HG03432 (cell line): ENCODE measurements around the gene TGFBR3.
"Not testable (repeated sequence)": the region's sequence is repeated elsewhere in the genome, so short reads cannot be mapped to it uniquely, and the experiment has no call there.

Experiments
- ATAC-seq: cut with Tn5 transposase; IDR thresholded peaks from one replicate; pipeline ENCODE4 v1.9.1; 2021; ENCODE audit warnings: mild to moderate bottlenecking, moderate library complexity; ENCODE audit not compliant: unreplicated experiment

The TGFBR3 gene

GRCh38 chr1:91697861-91698260 is 188.1 kb downstream of the TGFBR3 start:
- no peak for ATAC-seq

GRCh38 chr1:91697416-91697815 is 188.5 kb downstream of the TGFBR3 start:
- ATAC-seq, result peak; percentile 94

GRCh38 chr1:91696321-91696720 is 189.6 kb downstream of the TGFBR3 start:
- ATAC-seq, result no peak

- ATAC-seq, result no peak
These were observed 192.4 kb downstream of the TGFBR3 start for GRCh38 chr1:91693557-91693956.

- no peak for ATAC-seq
These were observed 194.4 kb downstream of the TGFBR3 start for GRCh38 chr1:91691525-91691924.

GRCh38 chr1:91689641-91690481 is 196.1 kb downstream of the TGFBR3 start:
- no peak for ATAC-seq

- ATAC-seq, result no peak
These were observed 198.5 kb downstream of the TGFBR3 start for GRCh38 chr1:91687452-91687851.

- no peak for ATAC-seq
These were observed 200.0 kb downstream of the TGFBR3 start for GRCh38 chr1:91685994-91686393.

- ATAC-seq, result peak; percentile 59
These were observed 201.3 kb downstream of the TGFBR3 start for GRCh38 chr1:91684481-91685196.

- ATAC-seq, result no peak
These were observed 202.4 kb downstream of the TGFBR3 start for GRCh38 chr1:91683598-91683951.

- ATAC-seq, result no peak
These were observed 202.9 kb downstream of the TGFBR3 start for GRCh38 chr1:91682882-91683597.

GRCh38 chr1:91680556-91681155 is 205.3 kb downstream of the TGFBR3 start:
- no peak for ATAC-seq

GRCh38 chr1:91679446-91679845 is 206.5 kb downstream of the TGFBR3 start:
- ATAC-seq, result no peak

GRCh38 chr1:91676030-91676429 is 209.9 kb downstream of the TGFBR3 start:
- no peak for ATAC-seq

GRCh38 chr1:91674107-91674506 is 211.8 kb downstream of the TGFBR3 start:
- ATAC-seq, result no peak

- ATAC-seq, result no peak
These were observed 212.3 kb downstream of the TGFBR3 start for GRCh38 chr1:91673613-91674012.

GRCh38 chr1:91672601-91673161 is 213.3 kb downstream of the TGFBR3 start:
- ATAC-seq, result no peak

GRCh38 chr1:91670781-91671180 is 215.2 kb downstream of the TGFBR3 start:
- no peak for ATAC-seq

GRCh38 chr1:91669584-91670350 is 216.2 kb downstream of the TGFBR3 start:
- no peak for ATAC-seq

- not testable (repeated sequence) for ATAC-seq
These were observed 219.3 kb downstream of the TGFBR3 start for GRCh38 chr1:91666651-91667050.
